Thoracic aorta endothelial cell (primary cell): ENCODE results near the gene KMO. TPM values are rescaled to one million over a fixed set of nuclear protein-coding genes. Genes with fewer than 3 reads are reported as not detected.

Experiments used
- total RNA-seq: library from RNA; depleted of rRNA; stranded (reverse); fragments of >200 nt; gene quantifications from 2 replicates; pipeline ENCODE4 v1.2.3, GENCODE V29; 2012

Gene KMO
- not detected in 2 replicates for total RNA-seq

DNA sequence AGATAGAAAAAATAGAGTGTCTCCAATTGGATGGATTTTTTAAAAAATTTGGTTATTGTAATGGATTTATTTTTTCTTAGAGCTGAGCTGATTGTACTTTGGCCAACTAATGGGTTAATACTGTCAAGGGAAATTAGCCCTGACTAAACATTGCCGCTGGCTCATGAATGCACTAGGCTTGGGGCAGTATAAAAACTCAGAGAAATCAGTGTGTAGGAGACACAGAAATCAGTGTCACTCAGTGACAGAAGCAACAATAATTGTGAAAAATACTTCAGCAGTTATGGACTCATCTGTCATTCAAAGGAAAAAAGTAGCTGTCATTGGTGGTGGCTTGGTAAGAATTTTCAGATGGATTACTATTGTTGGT is at the start of gene KMO:
Gene KMO, plus strand, starts transcription at position 217 of the 370 bp plus-strand sequence. Its CDS starts 67 bp downstream, at position 284.

GRCh38 chr1:241519308-241520079 is 12.7 kb upstream of the KMO start, which contains the start of gene FH:
TSS of gene FH (minus strand) at chr1:241519755. CDS start at chr1:241519722, 33 bp downstream.

DNA sequence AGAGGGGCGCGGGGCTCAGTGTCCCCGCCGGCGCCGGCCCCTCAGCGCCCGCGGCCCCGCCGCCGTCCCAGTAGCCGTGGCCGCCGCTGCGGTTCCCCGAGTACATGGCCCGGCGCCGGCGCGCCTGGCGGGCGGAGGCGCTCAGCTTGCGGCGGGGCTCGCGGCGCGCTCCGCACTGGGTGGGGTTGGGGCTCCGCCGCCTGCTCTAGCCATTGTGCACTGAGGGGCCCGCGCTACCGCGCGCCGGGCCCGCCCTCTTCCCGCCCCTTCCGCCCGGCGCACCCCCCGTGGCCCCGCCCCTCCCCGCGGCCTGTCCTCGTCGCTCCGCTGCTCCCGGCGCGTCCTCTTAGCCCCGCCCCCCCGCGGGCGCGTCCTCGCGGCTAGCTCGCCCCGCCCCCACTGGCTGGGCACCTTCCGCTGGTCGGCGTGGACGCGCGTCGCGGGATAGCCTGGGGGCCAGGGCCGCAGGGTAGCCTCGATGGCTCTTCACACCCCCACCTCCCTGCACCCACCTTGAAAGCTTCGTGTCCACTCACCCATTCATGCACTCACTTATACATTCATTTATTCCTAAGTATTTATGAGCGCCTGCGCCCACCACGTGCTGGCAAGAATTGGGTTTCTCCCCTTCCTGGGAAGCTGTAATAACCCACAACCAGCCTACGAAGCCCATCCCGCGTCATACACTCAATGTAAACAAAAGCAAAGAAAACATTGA is 108.1 kb downstream of the KMO start, which contains the start of the genes CHML and OPN3:
Gene CHML, minus strand, starts transcription at position 221 of the 718 bp plus-strand sequence. CDS start 4,603 bp downstream, outside the sequence.
Gene OPN3, minus strand, starts transcription at position 221 of the 718 bp plus-strand sequence. Its CDS starts 115 bp downstream, at position 106.

Other genes starting within 250 kb of the KMO start
- gene RGS7, start 175.2 kb upstream of the KMO start, total RNA-seq, result 0.53 and 2.2 TPM in 2 replicates
- gene FH, start 12.6 kb upstream of the KMO start, total RNA-seq, result 135 and 162 TPM in 2 replicates
- gene CHML, start 108.0 kb downstream of the KMO start, total RNA-seq, result 29.7 and 39.0 TPM in 2 replicates
- gene OPN3, start 108.0 kb downstream of the KMO start, total RNA-seq, result 15.6 and 20.0 TPM in 2 replicates
- not detected in 2 replicates for gene WDR64, start 119.9 kb downstream of the KMO start, total RNA-seq